SK-N-SH treated with all-trans-retinoic acid at 6 μM for 48 hours (cell line): ENCODE results near the gene SOX5.

Experiments
- GLIS3 ChIP-seq: fragments of 250-450 bp; sonication (Bioruptor Pico); IDR thresholded peaks from 2 replicates; pipeline ENCODE4 v1.5.0; 2020; ENCODE audit warnings: mild to moderate bottlenecking, moderate library complexity
- OSR1 ChIP-seq: fragments of 250-450 bp; sonication (Bioruptor Pico); IDR thresholded peaks from 2 replicates; pipeline ENCODE4 v1.8.0; 2022; ENCODE audit warnings: moderate library complexity, mild to moderate bottlenecking, inconsistent platforms
- TOX ChIP-seq: fragments of 250-450 bp; sonication (Bioruptor Pico); IDR thresholded peaks from 2 replicates; pipeline ENCODE4 v1.8.0; 2021; ENCODE audit warnings: mild to moderate bottlenecking, moderate library complexity, borderline replicate concordance
- TF ChIP-seq, protein P1 (sequence below): fragments of 250-450 bp; sonication (Bioruptor Pico); IDR thresholded peaks from 2 replicates; pipeline ENCODE4 v1.8.0; 2020; ENCODE audit warnings: mild to moderate bottlenecking, moderate library complexity, borderline replicate concordance

DNA sequence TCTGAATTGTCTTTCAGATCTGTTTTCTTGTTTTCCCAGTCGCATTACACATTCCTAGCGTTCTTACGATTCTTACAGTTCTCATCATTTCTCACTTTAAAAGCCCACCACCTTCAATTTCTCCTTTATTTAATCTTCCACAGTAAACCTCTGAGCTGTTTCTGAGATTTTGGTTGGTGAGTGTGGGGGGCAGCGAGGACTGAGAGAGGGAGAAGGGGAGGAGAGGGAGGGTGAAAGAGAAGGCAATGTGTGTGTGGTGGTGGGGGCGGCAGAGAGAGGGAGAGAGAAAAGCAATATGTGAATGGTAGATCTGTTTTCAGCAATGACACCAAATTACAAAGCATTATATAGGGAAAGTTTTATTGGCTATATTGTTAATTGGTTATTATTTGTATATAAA is 282.6 kb downstream of the SOX5 start:
- TF ChIP-seq, protein P1, sequence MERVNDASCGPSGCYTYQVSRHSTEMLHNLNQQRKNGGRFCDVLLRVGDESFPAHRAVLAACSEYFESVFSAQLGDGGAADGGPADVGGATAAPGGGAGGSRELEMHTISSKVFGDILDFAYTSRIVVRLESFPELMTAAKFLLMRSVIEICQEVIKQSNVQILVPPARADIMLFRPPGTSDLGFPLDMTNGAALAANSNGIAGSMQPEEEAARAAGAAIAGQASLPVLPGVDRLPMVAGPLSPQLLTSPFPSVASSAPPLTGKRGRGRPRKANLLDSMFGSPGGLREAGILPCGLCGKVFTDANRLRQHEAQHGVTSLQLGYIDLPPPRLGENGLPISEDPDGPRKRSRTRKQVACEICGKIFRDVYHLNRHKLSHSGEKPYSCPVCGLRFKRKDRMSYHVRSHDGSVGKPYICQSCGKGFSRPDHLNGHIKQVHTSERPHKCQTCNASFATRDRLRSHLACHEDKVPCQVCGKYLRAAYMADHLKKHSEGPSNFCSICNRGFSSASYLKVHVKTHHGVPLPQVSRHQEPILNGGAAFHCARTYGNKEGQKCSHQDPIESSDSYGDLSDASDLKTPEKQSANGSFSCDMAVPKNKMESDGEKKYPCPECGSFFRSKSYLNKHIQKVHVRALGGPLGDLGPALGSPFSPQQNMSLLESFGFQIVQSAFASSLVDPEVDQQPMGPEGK (CRISPR knock-in tag): no peak
- TF ChIP-seq TOX (CRISPR knock-in tag) (no peak), GLIS3 (CRISPR knock-in tag) (no peak), OSR1 (CRISPR knock-in tag) (no peak)
